HG03025 (cell line): ENCODE results near the gene DNAH7.

ENCODE experiments used
- ATAC-seq: cut with Tn5 transposase; IDR thresholded peaks from one replicate; pipeline ENCODE4 v1.9.1; 2021; ENCODE audit warnings: mild to moderate bottlenecking, moderate library complexity; ENCODE audit not compliant: unreplicated experiment, low FRiP score

Gene DNAH7

DNA sequence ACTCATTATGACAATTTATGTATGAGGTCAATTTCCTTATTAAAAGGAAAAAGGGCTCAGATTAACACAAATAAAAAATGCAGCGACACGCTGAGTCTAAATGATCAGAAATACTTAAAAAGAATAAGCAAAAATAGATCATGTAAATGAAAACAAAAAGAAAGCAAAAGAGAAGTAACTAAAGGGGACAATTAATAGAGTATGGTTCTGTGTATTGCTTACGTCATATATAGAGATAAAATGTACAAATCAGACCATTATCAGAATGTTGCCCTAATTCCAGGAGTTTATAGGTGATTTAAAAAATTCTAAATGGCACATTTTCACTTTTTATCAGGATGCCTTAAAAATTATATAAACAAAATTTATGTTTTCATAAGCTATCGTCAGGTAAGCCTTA lies 189.5 kb downstream of the DNAH7 start:
- ATAC-seq: no peak

GRCh38 chr2:195871326-195871725 lies 197.3 kb downstream of the DNAH7 start:
- ATAC-seq: no peak

- no peak for ATAC-seq
Observed at GRCh38 chr2:195864316-195864715, 204.3 kb downstream of the DNAH7 start.

DNA sequence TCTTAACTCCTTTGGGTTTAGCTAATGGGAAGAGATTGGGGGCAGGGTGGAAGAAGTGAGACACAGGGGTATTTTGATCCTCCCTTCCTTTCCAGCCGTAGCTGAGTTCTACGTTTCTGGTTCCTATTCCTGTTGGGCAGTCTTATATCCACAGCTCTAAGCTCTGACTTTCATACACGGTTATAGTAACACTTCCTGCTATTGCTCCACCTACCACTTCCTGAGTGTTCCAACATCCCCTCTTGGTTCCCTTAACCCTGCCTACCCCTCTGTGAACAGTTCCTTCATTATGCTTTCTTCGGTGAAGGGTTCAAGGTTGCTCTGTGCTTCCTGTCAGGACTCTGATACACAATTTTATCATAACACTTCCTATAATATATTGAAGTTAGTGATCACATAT lies 205.1 kb downstream of the DNAH7 start:
- ATAC-seq: no peak

DNA sequence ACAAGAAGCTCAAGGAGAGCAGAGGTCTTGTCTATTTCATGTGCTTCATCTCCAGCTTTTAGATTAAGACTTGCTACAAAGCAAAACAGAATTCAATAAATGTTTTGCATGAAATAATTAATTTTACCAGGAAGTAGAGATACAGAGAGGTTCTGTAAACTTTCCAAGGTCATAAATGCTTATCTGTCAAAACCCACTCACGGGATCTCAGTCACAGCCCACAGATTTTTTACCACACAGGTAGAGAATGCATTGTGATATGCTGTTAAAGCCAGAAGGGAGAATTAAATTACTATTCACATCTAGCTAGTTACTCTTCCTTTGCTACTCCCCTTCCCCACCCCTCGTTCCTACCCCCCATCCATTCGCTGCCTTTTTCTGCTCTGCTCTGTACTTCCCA lies 205.5 kb downstream of the DNAH7 start:
- no peak for ATAC-seq

- ATAC-seq: no peak
Observed at GRCh38 chr2:195861821-195862220, 206.8 kb downstream of the DNAH7 start.

DNA sequence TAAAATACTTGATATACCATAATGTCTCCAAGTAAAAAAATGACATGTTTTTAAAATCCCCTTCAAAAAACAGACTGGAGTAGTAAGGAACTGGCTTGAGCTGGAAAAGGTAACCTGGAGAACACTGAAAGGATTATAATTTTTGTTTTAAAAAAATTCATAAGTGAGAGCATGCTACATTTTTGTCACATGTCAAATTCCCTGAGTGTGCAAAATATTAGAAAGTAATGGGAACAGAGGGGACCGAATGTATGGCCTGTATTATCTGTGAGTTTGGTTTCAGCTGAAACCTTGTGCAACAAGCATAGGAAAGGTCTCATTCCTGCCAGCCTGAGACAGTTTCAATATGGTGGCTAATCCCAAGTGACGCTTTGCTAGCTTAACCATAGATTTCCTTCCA lies 209.1 kb downstream of the DNAH7 start:
- ATAC-seq: no peak

DNA sequence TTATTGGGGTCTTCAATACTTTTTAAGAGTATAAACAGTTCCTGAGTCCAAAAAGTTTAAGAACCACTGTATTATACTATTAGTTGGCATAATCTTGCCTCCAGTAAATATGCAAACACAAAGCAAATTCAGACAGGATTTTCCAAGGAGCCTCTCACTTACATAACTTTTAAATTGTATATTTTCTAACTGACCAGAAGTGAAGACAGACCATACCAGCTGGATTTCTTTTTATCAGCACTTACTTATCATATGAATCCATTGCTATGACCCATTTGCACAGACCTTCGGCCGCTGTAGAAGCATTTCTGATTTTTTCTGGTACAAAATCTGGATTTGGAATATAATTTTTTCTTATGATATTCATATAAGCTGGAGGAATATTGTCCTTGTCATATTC lies 211.5 kb downstream of the DNAH7 start:
- no peak for ATAC-seq

DNA sequence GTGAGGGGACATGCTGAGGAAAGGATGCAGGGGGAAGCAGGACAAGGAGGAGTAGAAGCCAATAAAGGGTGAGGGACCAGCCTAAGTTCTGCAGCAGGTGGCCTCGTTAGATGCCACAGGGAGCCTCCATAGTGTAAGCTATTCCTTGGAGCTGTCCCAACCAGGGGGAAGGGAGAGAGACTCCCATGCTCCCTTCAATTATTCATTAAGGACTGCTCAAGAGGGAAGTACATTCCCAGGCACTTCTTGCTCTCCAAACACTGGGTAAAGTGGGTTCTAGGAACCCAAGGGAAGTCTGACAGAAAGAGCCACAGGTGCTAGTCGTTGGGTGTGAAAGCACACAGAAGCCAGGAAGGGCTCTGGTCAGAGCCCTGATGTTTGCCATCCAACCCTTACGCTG lies 217.9 kb downstream of the DNAH7 start:
- no peak for ATAC-seq

- no peak for ATAC-seq
Observed at GRCh38 chr2:195848119-195848899, 220.3 kb downstream of the DNAH7 start.

DNA sequence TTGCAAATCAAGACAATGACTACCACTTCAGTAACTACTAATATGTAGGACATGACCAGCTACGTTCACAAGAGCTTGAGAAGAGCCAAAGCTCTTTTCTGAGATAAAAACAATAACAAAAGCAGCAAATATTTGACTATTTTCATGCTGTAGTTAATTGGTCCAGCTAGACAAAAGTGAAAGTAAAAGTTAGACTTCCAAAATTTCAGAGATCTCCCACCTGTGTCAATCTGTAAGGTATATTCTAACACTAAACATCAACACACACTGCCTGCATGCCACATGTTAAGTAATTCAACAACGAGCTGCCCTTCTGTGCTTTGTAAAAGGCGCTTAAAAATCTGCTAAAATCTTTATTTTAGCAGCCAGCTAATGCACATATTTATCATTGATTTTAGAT lies 225.7 kb downstream of the DNAH7 start:
- ATAC-seq: no peak

GRCh38 chr2:195838002-195838401 lies 230.6 kb downstream of the DNAH7 start:
- no peak for ATAC-seq

DNA sequence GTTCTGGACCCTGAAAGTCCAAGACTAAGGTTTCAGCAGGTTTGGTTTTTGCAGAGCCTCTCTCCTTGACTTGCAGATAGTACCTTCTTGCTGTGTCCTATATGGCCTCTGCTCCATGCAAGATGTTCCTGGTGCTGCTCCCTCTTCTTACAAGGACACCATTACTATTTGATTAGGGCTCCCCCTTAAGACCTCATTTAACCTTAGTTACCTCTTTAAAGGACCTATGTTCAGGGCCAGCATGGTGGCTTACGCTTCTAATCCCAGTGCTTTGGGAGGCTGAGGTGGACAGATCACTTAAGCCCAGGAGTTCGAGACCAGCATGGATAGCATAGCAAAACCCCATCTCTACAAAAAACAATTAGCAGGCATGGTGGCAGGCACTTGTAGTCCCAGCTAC lies 232.6 kb downstream of the DNAH7 start:
- ATAC-seq: no peak

- ATAC-seq: no peak
Observed at GRCh38 chr2:195834836-195835235, 233.8 kb downstream of the DNAH7 start.

DNA sequence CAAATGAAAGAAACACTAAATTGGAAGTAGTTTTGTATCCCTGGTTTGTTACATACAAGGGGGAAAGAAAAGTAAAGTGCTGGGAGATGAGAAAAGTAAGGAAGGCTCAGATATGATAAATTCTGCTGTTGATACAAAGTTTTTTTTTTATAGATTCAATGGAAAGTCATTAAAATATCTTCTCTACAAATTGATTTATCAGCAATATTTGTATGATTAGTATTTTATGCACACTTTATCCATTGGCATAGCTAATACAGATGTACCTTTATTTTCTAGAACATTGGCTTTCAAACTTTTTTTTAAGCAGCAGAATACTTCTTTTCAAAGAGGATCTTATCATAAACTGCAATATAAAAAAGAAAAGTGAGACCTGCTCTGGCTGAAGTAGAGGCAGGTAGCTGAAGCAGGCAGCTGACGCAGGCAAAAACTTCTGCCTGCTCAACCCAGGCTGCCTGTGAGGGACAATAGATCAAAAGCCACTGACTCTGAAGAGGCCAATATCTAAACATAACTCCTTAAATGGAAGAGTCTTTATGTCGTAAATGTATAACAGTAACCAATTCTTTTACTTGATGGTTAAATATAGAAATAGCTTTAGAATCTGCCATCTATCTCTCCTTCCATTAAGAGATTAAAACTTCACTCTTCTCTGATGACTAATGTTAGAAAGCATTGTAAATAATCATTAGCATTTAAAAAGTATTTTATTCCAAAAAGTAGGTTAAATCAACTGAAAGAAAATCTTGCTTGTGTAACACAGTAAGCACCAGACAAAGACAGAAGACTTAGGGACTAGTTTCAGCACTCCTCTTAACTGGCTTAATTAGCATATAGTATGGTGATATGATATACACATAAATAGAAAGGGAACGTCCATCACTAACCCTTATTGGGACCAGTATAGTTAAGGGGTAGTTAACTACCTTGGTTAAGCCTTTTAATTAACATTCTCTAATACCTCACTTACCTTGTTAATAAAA lies 237.4 kb downstream of the DNAH7 start:
- ATAC-seq: no peak

DNA sequence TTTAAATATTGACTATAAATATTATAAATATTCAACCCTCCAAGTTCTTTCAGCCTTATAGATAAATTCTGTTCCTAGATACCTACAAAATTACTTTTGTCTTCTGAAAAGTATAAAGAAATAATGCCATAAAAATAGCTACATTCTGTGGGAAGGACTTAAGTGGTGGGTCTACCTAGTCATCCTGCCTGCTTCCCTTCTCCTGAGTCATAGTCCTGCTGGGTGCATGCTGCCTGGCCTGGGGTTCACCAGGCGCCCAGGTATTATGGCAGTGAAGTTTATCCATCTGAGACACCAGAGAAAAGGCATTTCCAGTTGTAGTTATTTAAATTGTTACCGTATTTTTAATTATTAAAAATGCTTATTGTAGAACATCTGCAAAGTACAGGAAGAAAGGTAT lies 244.2 kb downstream of the DNAH7 start:
- no peak for ATAC-seq

GRCh38 chr2:195823206-195823605 lies 245.4 kb downstream of the DNAH7 start:
- no peak for ATAC-seq

- ATAC-seq: no peak
Observed at GRCh38 chr2:195821566-195821932, 247.1 kb downstream of the DNAH7 start.

- ATAC-seq: no peak
Observed at GRCh38 chr2:195820867-195821565, 247.6 kb downstream of the DNAH7 start.

- ATAC-seq: no peak
Observed at GRCh38 chr2:195820373-195820772, 248.3 kb downstream of the DNAH7 start.

- ATAC-seq: no peak
Observed at GRCh38 chr2:195819276-195819675, 249.4 kb downstream of the DNAH7 start.
